ENCODE results near the gene POLE2.

- TF ChIP-seq BHLHE40 (IDR thresholded peaks at IDR 0.05; ENCODE audit: low read length) (no peak), TMF1 (CRISPR knock-in tag; IDR thresholded peaks at IDR 0.05; ENCODE audit: low read depth) (no peak), ZNF136 (CRISPR knock-in tag; IDR thresholded peaks at IDR 0.05; ENCODE audit: low read depth) (no peak), CAMTA2 (CRISPR knock-in tag; IDR thresholded peaks at IDR 0.05; ENCODE audit: borderline replicate concordance) (no peak), NR2F1 (CRISPR knock-in tag; IDR thresholded peaks at IDR 0.05) (no peak), KMT2A (CRISPR knock-in tag; IDR thresholded peaks at IDR 0.05) (no peak), ZNF572 (CRISPR knock-in tag; IDR thresholded peaks at IDR 0.05) (no peak), ATF3 (CRISPR knock-in tag; IDR thresholded peaks at IDR 0.05) (no peak), ZNF557 (CRISPR knock-in tag; IDR thresholded peaks at IDR 0.05) (no peak), POLR2AphosphoS5 (IDR thresholded peaks at IDR 0.05; ENCODE audit: low read depth, low read length) (no peak)
Observed at GRCh38 chr14:49720744-49721143, 32.7 kb upstream of the POLE2 start.
